ENCODE results near the gene ZBTB20. TPM values are rescaled to one million over a fixed set of nuclear protein-coding genes. Genes with fewer than 3 reads are reported as not detected.

ZBTB20 gene
- total and polyA plus RNA-seq, 12 donors, result 0.57 to 105 (median 86.8) TPM

GRCh38 chr3:114481113-114481512, 666.0 kb downstream of the ZBTB20 start:
- ATAC-seq, result no peak
- no peaks in the 10 kb centered on the region for H3K9me3 ChIP-seq
- H3K4me3 ChIP-seq, result no peak overlapping the region
- 86 to 87% methylated on average over 7 of the region's 7 CpGs for WGBS, 2 donors
- intact Hi-C loops (cut with DNase I), result no loop called here
- H3K27me3 ChIP-seq, result no peaks in the 10 kb centered on the region
- no peak for TF ChIP-seq CTCF (IDR thresholded peaks at IDR 0.05)
- DNase-seq, result no peak
- H3K4me1 ChIP-seq, result peaks cover 0 to 37% (median 12%) of the 10 kb centered on the region in 9 donors
- peaks cover 0 to 6% (median 0%) of the 10 kb centered on the region in 9 donors for H3K36me3 ChIP-seq
- H3K27ac ChIP-seq, result no peak overlapping the region

- WGBS, 2 donors, result 57 to 61% methylated on average over 3 of the region's 3 CpGs
- peaks cover 0 to 39% (median 12%) of the 10 kb centered on the region in 9 donors for H3K4me1 ChIP-seq
- ATAC-seq, result peak in 2 of 8 donors; percentile 17 to 59
These were observed 666.6 kb downstream of the ZBTB20 start for GRCh38 chr3:114480442-114480841.

GRCh38 chr3:114478801-114479200, 668.3 kb downstream of the ZBTB20 start:
- H3K36me3 ChIP-seq, result no peaks in the 10 kb centered on the region
- H3K9me3 ChIP-seq, result no peaks in the 10 kb centered on the region
- TF ChIP-seq CTCF (IDR thresholded peaks at IDR 0.05), result no peak
- H3K4me3 ChIP-seq, result no peak overlapping the region
- no peaks in the 10 kb centered on the region for H3K27me3 ChIP-seq
- intact Hi-C loops (cut with DNase I), result no loop called here
- no peak overlapping the region for H3K27ac ChIP-seq
- H3K4me1 ChIP-seq, result peaks cover 0 to 41% (median 16%) of the 10 kb centered on the region in 9 donors
- DNase-seq (no peak), ATAC-seq (no peak)

More at GRCh38 chr3:114480442-114480841, 666.6 kb downstream of the ZBTB20 start:
- no peak for TF ChIP-seq CTCF (IDR thresholded peaks at IDR 0.05)
- H3K36me3 ChIP-seq, result peaks cover 0 to 5% (median 0%) of the 10 kb centered on the region in 9 donors
- no peaks in the 10 kb centered on the region for H3K27me3 ChIP-seq
- no peak for DNase-seq
- H3K27ac ChIP-seq, result no peak overlapping the region
- no peaks in the 10 kb centered on the region for H3K9me3 ChIP-seq
- no peak overlapping the region for H3K4me3 ChIP-seq
- intact Hi-C loops (cut with DNase I), result no loop called here

- no peaks in the 10 kb centered on the region for H3K27me3 ChIP-seq
- no peak for DNase-seq
- no peaks in the 10 kb centered on the region for H3K9me3 ChIP-seq
- no peak for ATAC-seq
- no peak overlapping the region for H3K27ac ChIP-seq
- intact Hi-C loops (cut with DNase I), result no loop called here
- no peak for TF ChIP-seq CTCF (IDR thresholded peaks at IDR 0.05)
- H3K36me3 ChIP-seq, result no peaks in the 10 kb centered on the region
- H3K4me1 ChIP-seq, result peaks cover 0 to 36% (median 14%) of the 10 kb centered on the region in 9 donors
- H3K4me3 ChIP-seq, result no peak overlapping the region
These were observed 670.6 kb downstream of the ZBTB20 start for GRCh38 chr3:114476511-114476910.

Data from heart right ventricle (tissue), 16 donors.